Middle frontal gyrus (tissue), 1 donor: ENCODE measurements around the gene MUSTN1.

Source experiments
- DNase-seq: peaks from one replicate; pipeline ENCODE4 v3.0.0-alpha.2; 2015; ENCODE audit warnings: low spot score; ENCODE audit errors: extremely low spot score

MUSTN1 gene

DNA sequence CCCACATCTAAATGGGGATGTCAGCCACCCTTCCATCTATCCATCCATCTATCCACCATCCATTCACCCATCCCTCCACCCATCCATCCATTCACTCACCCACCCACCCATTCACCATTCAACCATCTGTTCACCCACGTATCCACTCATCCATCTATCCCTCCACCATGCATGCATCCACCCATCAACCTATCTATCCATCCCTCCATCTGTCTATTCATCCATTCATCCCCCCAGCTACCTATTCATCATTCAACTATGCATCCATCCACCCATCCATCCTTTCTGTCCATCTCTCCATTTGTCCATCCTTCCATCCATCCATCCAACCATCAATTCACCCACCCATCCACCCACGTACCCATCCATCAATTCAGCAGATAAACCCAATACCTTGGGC is 25.7 kb downstream of the MUSTN1 start:
- no peak for DNase-seq

DNA sequence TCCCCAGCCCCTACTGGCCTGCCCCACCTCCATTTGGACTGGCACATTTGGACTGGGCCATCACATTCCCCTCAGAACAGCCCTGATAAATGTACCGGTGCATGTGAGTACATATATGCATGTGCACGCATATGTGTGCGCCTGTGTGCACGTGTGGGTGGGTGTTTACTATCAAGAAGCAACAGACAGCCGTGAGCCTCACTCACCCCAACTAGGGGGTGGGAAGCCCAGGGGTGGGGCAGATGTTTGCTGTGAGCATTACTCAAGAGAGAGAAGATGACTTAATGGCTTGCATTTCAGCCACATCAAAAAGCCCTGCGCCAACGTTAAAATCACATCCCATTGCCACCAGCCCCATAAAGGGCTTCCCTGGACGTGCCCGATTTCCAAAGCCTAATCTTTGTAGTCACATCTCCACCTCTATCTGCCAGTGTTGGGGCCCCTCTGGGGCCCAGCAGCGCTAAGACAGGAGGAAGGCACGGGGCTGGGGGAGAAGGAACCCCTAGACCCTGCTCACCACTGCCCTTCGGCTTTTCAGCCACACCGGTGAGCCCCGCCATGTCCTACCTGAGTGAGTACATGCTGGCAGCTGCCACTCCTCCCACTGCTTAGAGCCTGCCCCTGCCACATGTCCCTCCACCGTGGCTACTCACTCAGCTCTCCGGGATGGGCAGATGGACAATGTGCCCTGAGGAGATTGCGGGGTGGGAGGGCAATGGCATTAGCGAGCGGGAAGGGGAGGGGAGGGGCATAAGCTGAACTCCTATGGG is 29.4 kb downstream of the MUSTN1 start:
- DNase-seq: no peak

DNA sequence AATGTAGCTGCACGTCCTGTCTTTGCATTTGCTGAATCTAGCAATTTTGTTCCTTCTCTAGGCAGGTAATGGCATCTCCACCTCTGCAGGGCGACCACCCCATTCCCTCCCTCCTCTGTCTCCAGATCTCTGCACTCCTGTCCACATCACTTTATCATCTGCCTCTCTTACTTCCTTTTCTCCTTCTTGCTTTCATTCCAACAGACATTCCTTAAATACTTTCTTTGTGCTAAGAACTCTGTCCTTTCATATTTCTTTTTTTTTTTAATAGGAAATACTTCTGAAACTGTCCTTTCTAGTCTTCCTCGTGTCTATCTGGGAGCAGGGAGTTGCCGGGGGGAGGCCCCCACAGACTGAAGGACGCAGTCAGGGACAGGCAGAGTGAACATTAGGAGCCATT is 33.0 kb downstream of the MUSTN1 start:
- DNase-seq: no peak

DNA sequence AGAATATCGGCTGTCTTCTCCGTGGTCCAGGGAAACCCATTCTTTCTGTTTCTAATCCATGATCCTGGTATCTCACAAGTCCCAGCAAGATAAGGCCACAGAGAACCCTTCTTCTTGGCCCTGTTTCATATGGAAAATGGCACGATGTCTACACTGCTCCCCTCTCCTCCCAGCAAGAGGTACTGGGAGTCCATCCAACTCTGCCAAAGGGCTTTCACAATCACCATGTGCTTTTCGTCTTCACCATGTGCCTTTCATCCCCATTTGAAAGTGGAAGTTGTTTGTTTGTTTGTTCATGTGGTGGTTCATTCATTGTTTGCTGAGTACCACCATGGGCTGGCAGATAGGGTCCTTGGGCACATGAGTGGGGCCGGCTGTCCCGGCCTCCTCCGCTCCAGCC is 34.7 kb downstream of the MUSTN1 start:
- DNase-seq: no peak

DNA sequence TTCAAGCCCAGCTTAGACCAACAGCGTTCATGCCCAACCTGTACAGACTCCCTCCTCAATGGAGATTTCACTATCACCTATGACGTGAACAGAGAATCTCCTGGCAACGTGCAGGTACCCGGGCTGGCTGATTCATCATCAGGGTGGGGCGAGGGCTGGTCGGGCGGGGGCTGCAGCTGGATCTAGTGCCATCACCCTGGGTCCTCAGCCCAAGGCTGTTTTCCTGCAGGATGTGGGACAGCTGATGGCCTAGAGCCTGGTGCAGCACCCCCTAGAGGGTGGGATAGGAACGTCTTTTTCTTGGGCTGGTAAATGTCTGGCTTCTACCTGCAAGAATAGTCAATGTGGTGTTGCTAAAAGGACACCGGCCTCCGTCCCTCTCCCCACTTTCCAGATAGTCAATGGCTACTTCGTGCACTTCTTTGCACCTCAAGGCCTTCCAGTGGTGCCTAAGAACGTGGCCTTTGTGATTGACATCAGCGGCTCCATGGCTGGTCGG is 35.8 kb downstream of the MUSTN1 start:
- no peak for DNase-seq

DNA sequence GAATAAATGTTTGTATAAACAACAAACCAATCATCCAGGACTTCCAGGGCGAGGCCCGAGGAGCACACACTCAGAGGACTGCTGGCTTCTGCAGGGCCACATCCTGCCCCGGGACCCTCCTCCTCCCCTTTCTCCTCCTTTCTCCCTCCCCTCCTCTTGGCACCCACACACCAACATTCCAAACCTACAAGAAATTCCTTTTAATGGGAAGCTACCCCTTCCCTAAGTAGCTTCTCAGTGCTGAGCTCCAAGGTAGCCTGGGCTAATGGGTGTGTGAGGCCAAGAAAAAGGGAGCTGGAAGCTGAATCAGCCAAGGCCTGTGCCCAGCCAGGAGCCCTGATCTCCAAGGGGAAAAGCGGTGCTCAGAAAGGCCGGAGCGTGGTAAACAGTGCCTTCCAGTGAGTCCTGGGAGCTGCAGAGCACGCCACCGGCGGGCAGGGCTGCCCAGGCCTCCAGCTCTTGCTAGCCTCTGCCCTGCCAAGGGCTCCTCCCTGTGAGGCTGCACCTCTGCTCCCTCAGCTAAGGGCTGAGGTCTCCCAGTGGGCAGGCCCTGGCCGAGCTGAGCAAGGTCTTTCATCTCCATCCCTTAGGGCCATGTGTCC is 36.3 kb downstream of the MUSTN1 start:
- DNase-seq: no peak

DNA sequence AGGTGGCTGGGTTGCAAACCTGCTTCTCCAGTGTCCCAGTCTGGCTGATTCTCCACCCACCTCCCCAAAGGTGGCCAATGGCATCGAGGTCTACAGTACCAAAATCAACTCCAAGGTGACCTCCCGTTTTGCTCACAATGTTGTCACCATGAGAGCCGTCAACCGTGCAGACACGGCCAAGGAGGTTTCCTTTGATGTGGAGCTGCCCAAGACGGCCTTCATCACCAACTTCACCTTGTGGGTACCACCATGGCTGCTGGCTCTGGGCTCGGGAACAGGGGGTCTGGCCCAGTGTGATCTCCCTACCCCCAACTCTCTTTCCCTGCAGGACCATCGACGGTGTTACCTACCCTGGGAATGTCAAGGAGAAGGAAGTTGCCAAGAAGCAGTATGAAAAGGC is 38.4 kb downstream of the MUSTN1 start:
- DNase-seq: no peak

DNA sequence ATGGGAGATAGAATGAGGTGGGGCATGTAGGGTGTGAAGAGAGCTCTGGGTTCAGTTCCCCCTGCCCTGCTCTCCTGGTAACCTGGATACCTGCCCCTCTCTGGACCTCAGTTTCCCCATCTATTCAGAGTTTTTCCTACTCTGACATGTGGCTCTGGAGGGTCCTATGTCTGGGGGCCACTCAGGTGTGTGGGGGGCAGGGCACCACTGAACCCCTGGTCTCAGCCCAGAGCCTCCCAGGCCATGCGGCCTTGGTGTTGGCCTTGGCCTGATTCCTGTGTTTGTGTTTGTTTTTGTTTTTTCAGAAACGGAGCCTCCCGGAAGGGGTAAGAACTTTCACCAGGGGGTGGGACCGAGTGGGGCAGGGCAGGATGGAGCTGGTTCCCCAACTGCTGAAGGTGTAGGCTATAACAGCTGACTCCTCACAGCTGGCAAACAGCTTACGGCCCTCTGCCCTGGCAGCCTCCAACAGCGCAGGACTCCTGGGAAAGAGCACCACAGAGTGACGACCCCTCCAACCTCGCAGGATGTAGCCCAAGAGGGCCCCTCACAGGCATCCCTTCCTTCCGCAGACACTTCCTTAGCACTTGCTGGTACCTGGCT is 39.4 kb downstream of the MUSTN1 start:
- no peak for DNase-seq

DNA sequence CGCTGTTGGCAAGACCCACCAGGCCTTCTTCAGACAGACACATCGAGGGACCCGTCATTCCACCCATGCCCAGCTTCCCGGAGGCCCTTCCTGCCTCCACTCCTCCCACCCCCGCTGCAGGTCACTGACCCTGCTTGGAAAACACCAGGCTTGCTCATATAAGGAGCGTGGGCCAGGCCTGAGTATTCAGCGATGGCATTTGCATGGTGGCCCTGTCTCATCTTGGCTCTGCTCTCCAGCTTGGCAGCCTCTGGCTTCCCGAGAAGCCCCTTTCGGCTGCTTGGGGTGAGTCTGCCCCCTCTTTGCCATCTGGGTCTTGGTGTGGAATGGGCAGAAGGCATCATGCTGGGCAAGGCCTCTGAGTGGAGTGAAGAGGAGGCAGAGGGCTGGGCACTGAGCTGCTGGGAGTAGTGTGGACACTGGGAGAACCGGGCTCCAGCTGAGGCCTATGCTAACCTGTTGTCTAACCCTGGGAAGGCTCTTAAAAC is 40.2 kb downstream of the MUSTN1 start, which contains the start of gene ITIH3:
TSS of gene ITIH3 (plus strand) at position 185 of the 488 bp plus-strand sequence. CDS start at position 193, 8 bp downstream.
- no peak for DNase-seq

DNA sequence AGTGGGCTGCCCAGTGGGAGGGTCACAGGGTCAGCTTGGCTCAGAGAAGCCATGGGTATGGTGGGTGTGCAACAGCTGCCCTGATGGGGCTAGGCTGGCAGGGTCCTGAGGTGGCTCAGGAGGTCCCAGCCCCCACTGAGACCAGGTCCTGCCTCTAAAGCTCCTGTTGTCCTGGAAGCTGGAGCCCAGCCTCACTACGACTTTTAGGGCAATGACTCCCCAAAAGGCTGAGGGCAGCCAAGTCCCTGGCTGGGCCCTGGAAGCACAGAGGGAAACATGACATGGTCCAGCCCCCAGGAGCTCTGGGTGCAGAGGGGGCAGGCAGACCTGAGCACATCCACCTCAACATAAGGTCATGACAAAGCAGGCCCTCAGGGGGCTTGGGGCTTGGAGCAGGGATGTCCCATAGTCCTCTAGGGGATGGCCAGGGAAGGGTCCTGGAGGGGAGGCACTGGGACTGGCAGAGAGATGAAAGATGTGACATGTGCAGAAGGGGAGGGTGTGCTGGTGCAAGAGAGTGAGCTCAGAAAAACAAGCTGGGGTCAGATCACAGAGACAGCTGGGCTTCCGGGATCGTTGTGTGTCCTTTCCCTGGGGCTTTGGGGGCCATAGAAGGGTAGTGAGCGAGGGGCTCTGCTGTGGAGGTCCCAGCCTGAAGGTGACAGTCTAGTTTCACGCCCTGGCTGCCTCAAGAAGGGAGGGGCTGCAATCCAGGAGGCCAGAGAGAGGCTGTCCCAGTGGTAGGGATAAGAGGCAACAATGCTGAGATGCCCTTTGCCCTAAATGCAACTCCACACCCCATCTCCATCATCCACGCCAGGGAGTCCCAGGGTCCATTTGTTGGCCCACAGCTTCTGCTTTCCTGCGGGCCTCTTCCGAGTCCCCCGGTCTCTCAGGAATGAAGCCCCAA is 40.9 kb downstream of the MUSTN1 start:
- no peak for DNase-seq

DNA sequence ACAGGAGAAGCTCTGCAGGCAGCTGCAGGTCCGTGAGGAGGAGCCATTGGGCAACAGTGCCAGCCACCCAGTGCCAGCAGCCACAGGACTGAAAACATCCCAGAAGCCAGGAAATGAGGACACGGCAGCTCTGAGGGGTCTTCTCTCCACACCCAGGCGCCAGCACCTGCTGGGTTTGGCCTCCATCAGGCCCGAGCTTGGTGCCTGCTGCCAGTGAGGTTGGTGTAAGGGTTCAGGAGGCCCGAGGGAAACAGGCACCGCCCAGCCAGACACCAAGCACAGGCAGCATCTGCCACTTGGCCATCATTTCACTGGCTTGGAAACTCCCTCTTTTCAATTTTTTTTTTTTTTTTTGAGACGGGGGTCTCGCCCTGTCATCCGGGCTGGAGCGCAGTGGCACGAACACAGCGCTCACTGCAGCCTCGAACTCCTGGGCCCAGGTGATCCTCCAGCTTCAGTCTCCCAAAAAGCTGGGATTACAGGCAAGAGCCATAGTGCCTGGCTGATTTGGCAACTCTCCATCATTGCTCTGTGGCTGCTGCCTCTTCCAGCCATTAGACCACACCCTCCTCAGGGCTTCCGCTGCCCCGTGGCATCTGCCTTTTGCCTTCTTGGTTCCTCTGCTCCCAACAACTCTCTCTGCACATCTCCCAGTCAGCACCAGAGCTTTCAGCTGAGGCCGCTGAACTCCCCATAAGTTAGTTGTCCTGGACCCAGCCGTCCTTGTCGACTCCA is 41.7 kb downstream of the MUSTN1 start:
- DNase-seq: no peak

DNA sequence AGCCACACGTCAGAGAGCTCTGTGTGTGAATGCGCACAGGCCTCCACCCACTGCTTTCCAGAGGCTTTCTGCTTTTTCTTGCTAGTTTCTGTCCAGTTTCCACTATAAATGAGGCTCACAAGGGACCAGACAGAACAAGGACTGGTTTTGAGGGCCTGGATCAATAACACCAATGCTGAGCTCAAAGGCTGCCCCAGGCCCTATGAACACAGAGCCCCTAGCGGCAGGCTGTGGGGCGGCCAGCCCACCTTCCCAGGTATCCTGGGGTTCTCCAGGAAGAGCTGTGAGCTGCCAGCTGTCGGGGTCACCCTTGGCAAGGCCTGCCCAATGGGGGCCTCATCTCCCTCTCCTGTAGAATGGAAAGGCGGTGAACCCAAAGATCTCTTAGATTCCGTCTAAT is 42.4 kb downstream of the MUSTN1 start:
- no peak for DNase-seq

DNA sequence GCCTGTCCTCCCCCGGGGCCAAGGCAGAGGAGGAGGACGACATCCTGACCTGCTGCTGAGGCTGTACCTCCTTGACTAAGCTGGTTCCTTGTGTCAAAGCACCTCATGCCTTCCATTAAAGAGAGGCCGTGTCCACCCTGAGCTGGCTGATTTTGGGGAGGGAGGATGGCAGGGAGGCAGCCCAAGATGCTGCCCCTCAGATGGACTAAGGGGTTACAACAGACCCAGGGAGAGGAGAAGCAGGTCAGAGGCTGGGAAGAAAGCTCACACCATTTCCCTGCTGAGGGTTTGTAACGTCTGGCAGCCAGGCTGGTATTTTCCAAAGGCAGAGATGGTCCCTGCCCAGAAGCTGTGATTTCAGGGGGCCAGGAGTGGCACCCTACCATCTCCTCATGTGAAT is 42.9 kb downstream of the MUSTN1 start:
- no peak for DNase-seq

DNA sequence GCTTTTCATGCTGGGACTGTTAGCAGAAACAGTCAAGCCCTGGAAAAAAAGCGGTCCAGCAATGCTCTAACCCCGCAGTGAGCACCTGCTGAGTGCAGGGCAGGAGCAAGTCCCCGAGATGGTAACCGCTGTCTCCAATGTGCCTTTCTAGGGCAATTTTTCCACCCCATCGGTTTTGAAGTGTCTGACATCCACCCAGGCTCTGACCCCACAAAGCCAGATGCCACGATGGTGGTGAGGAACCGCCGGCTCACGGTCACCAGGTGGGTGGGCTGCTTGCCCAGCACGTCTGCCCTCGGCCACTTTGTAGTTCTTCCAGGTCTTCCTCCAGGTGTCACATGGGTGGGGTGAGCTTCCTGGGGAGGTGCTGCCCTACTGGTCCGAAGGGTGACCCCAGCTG is 43.5 kb downstream of the MUSTN1 start:
- DNase-seq: no peak

DNA sequence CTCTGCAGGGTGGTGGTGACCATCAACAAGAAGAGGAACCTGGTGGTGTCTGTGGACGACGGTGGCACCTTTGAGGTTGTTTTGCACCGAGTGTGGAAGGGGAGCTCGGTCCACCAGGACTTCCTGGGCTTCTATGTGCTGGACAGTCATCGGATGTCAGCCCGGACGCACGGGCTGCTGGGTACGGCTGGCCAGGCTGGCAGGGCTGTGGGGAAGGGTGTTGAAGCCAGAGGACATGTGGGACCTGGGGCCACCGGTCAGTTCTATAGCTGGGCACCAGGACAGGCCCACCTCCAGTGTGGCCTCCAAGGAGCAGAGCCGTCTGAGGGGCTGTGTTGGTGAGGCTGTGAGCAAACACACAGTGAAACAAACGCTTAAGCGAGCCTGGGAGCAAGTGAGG is 44.1 kb downstream of the MUSTN1 start:
- no peak for DNase-seq

DNA sequence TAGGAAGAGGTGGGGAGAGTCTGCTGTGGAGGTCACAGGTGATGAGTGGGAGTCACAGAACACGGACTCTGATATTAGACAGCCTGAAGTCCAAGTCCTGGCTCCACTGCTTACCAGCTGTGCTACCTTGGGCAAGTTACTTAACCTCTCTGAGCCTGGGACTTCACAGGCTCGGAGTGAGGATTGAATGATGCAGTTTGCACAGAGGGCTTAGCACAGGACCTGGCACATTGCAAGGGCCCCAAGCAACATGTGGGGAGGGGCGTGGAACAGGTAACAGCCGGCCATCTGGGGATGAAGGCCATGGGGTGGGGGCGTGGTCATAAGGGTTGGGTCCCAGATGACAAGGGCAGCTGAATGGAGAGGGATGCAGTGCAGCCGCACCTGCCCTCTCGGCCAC is 44.5 kb downstream of the MUSTN1 start:
- DNase-seq: no peak

DNA sequence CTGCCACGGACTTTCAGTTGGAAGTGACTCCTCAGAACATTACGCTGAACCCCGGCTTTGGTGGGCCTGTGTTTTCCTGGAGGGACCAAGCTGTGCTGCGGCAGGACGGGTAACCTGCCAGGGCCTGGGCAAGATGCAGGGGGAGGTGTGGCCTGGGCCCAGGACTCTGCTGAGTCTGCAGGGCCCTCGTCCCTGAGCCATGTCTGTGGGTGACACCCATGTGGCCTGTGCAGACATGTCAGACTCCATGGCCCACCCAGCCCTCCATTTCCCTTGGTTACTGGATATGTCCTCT is 45.1 kb downstream of the MUSTN1 start:
- no peak for DNase-seq

DNA sequence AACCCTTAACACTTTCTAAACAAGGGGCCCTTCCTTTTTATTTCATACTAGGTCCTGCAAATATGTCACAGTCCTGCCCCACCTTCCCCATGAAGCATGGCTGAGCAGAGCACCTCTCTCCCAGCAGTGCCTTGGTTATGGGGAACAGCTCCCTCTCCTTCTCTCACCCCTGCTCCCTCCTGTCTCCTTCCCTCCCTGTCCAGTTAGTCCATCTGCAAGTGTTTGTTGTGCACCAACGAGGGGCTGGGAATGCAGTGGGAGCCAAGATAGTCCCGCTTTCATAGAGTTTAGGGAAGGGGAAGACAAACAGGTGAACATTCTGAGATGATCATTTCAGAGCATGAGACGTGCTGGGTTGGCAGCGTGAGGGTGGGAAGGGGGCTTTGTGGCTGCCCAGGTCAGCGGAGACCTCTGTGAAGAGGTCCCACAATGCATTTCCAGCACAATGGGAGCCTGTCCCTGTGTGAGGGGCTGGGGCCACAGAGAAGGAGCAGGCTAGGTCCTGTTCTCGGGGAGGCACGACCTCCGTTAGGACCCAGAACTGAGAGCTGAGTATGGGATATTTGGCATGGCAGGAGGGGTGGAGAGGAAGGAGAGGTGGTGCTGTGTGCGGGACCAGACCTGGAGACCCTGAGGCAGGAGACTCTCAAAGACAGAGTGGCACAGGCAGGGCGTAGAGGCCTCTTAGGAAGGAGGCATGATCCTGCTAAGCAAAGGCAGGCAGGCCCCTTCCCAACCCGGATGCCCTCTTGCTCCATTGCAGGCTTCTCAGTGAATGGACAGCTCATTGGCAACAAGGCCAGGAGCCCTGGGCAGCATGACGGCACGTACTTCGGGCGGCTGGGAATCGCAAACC is 45.7 kb downstream of the MUSTN1 start:
- DNase-seq: no peak

DNA sequence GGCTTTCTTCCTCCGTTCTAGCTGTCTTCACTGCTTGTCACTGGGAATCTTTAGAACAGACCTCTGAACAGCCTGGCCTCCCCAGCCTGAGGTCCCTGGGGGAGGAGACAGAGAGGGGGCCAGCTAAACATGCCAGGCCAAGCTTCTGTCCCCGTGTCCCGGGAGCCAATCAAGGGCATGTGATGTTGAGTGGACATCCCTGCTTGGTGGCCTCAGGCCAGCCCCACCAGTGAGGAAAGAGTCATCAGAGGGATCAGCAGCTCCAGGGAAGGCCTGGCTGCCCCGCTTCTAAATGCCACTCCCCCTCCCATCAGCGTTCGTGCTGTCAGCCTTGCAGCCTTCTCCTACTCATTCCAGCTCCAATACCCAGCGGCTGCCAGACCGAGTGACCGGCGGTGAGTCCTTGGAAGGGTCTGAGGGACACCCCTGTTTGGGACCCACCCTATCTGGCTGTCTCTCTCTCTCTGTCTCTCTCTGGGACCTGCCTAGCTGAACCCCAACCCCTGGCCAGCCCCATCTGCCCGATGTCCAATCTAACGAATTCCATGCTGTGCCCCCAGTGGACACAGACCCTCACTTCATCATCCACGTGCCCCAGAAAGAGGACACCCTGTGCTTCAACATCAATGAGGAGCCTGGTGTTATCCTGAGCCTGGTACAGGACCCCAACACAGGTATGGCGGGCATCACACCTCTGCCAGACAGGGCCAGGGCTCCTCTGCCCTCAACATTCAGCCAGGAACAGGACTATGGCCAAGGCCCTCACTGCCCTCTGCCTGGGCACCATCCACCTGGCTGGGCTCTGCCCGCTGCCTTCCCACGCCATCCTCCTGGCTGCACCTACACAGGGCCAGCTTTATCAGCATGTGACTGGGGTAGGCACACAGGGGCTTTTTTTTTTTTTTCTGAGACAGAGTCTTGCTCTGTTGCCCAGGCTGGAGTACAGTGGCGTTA is 46.9 kb downstream of the MUSTN1 start:
- DNase-seq: no peak
